ENCODE results near the gene ABCA9. TPM values are rescaled to one million over a fixed set of nuclear protein-coding genes. Genes with fewer than 3 reads are reported as not detected.

The ABCA9 gene
- total RNA-seq, 2 experiments from 2014 or later, result not detected

- DNase-seq, result no peak
- H3K4me3 Mint-ChIP-seq, result no peak overlapping the region
- no peak for TF ChIP-seq CTCF (IDR thresholded peaks at IDR 0.05)
- H3K4me1 Mint-ChIP-seq (ENCODE audit: low read depth), result no peaks in the 10 kb centered on the region
- CTCF ChIA-PET, result interaction anchor here (0.6 kb wide), 1 partner anchor 9 kb away, joined by 3 read pairs; no protein-coding TSS in a partner anchor
- POLR2A ChIA-PET, result no interaction called here
- no peaks in the 10 kb centered on the region for H3K27me3 Mint-ChIP-seq
- ATAC-seq, result no peak
- no peaks in the 10 kb centered on the region for H3K36me3 Mint-ChIP-seq (ENCODE audit: low read depth)
- peaks cover 12% of the 10 kb centered on the region for H3K9me3 Mint-ChIP-seq
- intact Hi-C loops (cut with micrococcal nuclease), result no loop called here
- no peak overlapping the region for H3K27ac Mint-ChIP-seq
Observed at GRCh38 chr17:69058165-69058564, 2.6 kb downstream of the ABCA9 start.

DNA sequence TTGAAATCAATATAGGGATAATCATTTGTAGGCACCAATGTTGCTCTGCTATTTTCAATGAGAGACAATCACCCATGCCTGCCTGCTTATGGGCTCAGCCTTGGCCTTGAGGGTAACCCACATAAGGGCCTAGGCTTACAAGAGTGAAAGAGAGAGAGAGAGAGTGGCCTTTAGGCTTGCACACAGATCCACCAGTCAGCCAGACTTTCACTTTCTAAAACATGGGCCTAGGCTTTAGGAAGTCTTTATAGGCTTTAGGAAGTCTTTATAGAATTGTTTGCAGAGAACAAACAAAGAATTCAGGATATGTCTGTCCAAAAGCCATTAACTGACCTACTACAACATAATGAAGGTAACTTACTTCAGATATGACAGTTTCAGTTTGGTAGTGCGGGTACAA is 3.4 kb downstream of the ABCA9 start:
- Mint-ChIP-seq H3K36me3 (ENCODE audit: low read depth) (no peaks in the 10 kb centered on the region), H3K27me3 (no peaks in the 10 kb centered on the region), H3K4me1 (ENCODE audit: low read depth) (no peaks in the 10 kb centered on the region), H3K9me3 (peaks cover 12% of the 10 kb centered on the region), H3K4me3 (no peak overlapping the region), H3K27ac (no peak overlapping the region)
- intact Hi-C loops (cut with micrococcal nuclease), result no loop called here
- POLR2A ChIA-PET, result no interaction called here
- CTCF ChIA-PET, result interaction anchor here (0.6 kb wide), 1 partner anchor 10 kb away, joined by 3 read pairs; no protein-coding TSS in a partner anchor
- no peak for TF ChIP-seq CTCF (IDR thresholded peaks at IDR 0.05)
- ATAC-seq, result no peak
- no peak for DNase-seq

GRCh38 chr17:69056179-69056823 is 4.4 kb downstream of the ABCA9 start:
- no peak for TF ChIP-seq CTCF (IDR thresholded peaks at IDR 0.05)
- peaks cover 12% of the 10 kb centered on the region for H3K9me3 Mint-ChIP-seq
- H3K36me3 Mint-ChIP-seq (ENCODE audit: low read depth), result no peaks in the 10 kb centered on the region
- ChIA-PET POLR2A (no interaction called here), CTCF (no interaction called here)
- DNase-seq (no peak), ATAC-seq (no peak)
- no peaks in the 10 kb centered on the region for H3K4me1 Mint-ChIP-seq (ENCODE audit: low read depth)
- H3K27me3 Mint-ChIP-seq, result no peaks in the 10 kb centered on the region
- H3K4me3 Mint-ChIP-seq, result no peak overlapping the region
- intact Hi-C loops (cut with micrococcal nuclease), result no loop called here
- H3K27ac Mint-ChIP-seq, result no peak overlapping the region

DNA sequence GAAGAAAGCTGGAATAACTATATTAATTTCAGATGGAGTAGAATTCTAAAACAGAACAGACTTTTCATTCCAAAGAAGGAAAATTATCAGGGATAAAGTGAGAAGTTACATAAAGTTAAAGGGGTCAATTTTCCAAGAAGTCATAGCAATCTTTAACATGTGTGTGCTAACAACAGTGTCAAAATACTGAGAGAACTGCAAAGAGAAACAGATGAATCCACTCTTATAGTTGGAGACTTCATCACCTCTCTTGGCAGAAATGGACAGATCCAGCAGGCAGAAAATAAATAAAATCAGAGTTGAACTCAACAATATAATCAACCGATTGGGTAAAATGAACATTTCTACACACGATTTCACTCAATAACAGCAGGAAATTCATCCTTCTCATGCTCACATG is 5.4 kb downstream of the ABCA9 start:
- DNase-seq (no peak), ATAC-seq (no peak)
- ChIA-PET POLR2A (no interaction called here), CTCF (no interaction called here)
- Mint-ChIP-seq H3K4me3 (no peak overlapping the region), H3K27ac (no peak overlapping the region), H3K9me3 (peaks cover 12% of the 10 kb centered on the region), H3K36me3 (ENCODE audit: low read depth) (no peaks in the 10 kb centered on the region), H3K4me1 (ENCODE audit: low read depth) (no peaks in the 10 kb centered on the region), H3K27me3 (no peaks in the 10 kb centered on the region)
- TF ChIP-seq CTCF (IDR thresholded peaks at IDR 0.05), result no peak
- intact Hi-C loops (cut with micrococcal nuclease), result no loop called here

GRCh38 chr17:69050999-69051775 is 9.5 kb downstream of the ABCA9 start:
- DNase-seq (no peak), ATAC-seq (no peak)
- ChIA-PET CTCF (no interaction called here), POLR2A (no interaction called here)
- Mint-ChIP-seq H3K9me3 (peaks cover 6% of the 10 kb centered on the region), H3K36me3 (ENCODE audit: low read depth) (no peaks in the 10 kb centered on the region), H3K4me3 (no peak overlapping the region), H3K4me1 (ENCODE audit: low read depth) (peaks cover 19% of the 10 kb centered on the region), H3K27me3 (no peaks in the 10 kb centered on the region), H3K27ac (no peak overlapping the region)
- intact Hi-C loops (cut with micrococcal nuclease), result no loop called here
- TF ChIP-seq CTCF (IDR thresholded peaks at IDR 0.05), result no peak

Measured in activated CD8-positive, alpha-beta T cell treated with anti-CD3 and anti-CD28 coated beads for 36 hours (primary cell).